HepG2 (cell line): ENCODE results near the gene TMEM151A. TPM values are rescaled to one million over a fixed set of nuclear protein-coding genes. Genes with fewer than 3 reads are reported as not detected.

ENCODE experiments used
- ASH2L ChIP-seq: fragments of 300-600, 200-600 bp; sonication (generic); IDR thresholded peaks from 2 replicates; pipeline ENCODE4 v1.7.0; 2017; ENCODE audit warnings: low read depth, mild to moderate bottlenecking, moderate library complexity, mixed read lengths, low read length; ENCODE audit not compliant: insufficient read length
- CBFB ChIP-seq: sonication (generic); formaldehyde crosslinking; IDR thresholded peaks from 2 replicates; pipeline ENCODE4 v1.4.0; 2020; ENCODE audit warnings: missing genetic modification reagents
- CCAR2 ChIP-seq: fragments of 200-400 bp; formaldehyde crosslinking; optimal IDR thresholded peaks from 2 replicates; pipeline ENCODE3; 2018; ENCODE audit warnings: low read depth, mild to moderate bottlenecking, low read length, moderate library complexity
- EZH2 ChIP-seq: conservative IDR thresholded peaks from 2 replicates; pipeline ENCODE4 v1.6.1; 2012; ENCODE audit warnings: mild to moderate bottlenecking, low read depth, low read length, moderate library complexity
- GFI1 ChIP-seq: sonication (generic); formaldehyde crosslinking; IDR thresholded peaks from 2 replicates; pipeline ENCODE4 v1.5.0; 2020; ENCODE audit warnings: missing genetic modification reagents, mild to moderate bottlenecking, borderline replicate concordance
- HMG20B ChIP-seq: conservative IDR thresholded peaks from 2 replicates; pipeline ENCODE4 v1.6.1; 2016; ENCODE audit warnings: missing genetic modification reagents, missing compliant biosample characterization
- ISL2 ChIP-seq: sonication (generic); formaldehyde crosslinking; IDR thresholded peaks from 2 replicates; pipeline ENCODE4 v1.5.0; 2020; ENCODE audit warnings: missing genetic modification reagents
- MATR3 ChIP-seq: sonication (generic); formaldehyde crosslinking; IDR thresholded peaks from 2 replicates; pipeline ENCODE4 v1.4.0; 2020; ENCODE audit warnings: missing genetic modification reagents
- NKX3-1 ChIP-seq: sonication (generic); formaldehyde crosslinking; IDR thresholded peaks from 2 replicates; pipeline ENCODE4 v1.5.0; 2020; ENCODE audit warnings: missing genetic modification reagents
- PHB2 ChIP-seq: fragments of 450-650 bp; IDR thresholded peaks from 2 replicates; pipeline ENCODE4 v1.6.1; 2018; ENCODE audit not compliant: partially characterized antibody
- SMYD3 ChIP-seq: sonication (generic); formaldehyde crosslinking; IDR thresholded peaks from 2 replicates; pipeline ENCODE4 v1.8.1; 2023; ENCODE audit warnings: mild to moderate bottlenecking, missing genetic modification reagents
- SNAPC4 ChIP-seq: sonication (generic); formaldehyde crosslinking; IDR thresholded peaks from 2 replicates; pipeline ENCODE4 v1.4.0; 2020; ENCODE audit warnings: mild to moderate bottlenecking, missing genetic modification reagents
- SOX5 ChIP-seq: IDR thresholded peaks from 2 replicates; pipeline ENCODE4 v1.6.1; 2016; ENCODE audit warnings: borderline replicate concordance
- TBX2 ChIP-seq: sonication (generic); formaldehyde crosslinking; IDR thresholded peaks from 2 replicates; pipeline ENCODE4 v1.5.0; 2020; ENCODE audit warnings: missing genetic modification reagents, mild to moderate bottlenecking, borderline replicate concordance
- ZBTB26 ChIP-seq: IDR thresholded peaks from 2 replicates; pipeline ENCODE4 v1.6.1; 2016; ENCODE audit warnings: missing compliant biosample characterization, missing genetic modification reagents, borderline replicate concordance
- ZEB1 ChIP-seq: IDR thresholded peaks from 2 replicates; pipeline ENCODE4 v1.6.1; 2012; ENCODE audit warnings: mild to moderate bottlenecking, low read depth, inconsistent platforms; ENCODE audit not compliant: insufficient replicate concordance
- ZNF205 ChIP-seq: IDR thresholded peaks from 2 replicates; pipeline ENCODE4 v1.6.1; 2018; ENCODE audit warnings: missing biosample characterization, missing genetic modification reagents
- ZNF296 ChIP-seq: sonication (generic); formaldehyde crosslinking; conservative IDR thresholded peaks from 2 replicates; pipeline ENCODE4 v1.5.0; 2020; ENCODE audit warnings: mild to moderate bottlenecking, missing genetic modification reagents
- ZNF343 ChIP-seq: sonication (generic); formaldehyde crosslinking; IDR thresholded peaks from 2 replicates; pipeline ENCODE4 v1.4.0; 2020; ENCODE audit warnings: mild to moderate bottlenecking, missing genetic modification reagents
- ZNF431 ChIP-seq: sonication (generic); formaldehyde crosslinking; IDR thresholded peaks from 2 replicates; pipeline ENCODE4 v1.9.0; 2022; ENCODE audit warnings: missing genetic modification reagents, low read depth, mild to moderate bottlenecking, borderline replicate concordance
- ZNF775 ChIP-seq: sonication (generic); formaldehyde crosslinking; IDR thresholded peaks from 2 replicates; pipeline ENCODE4 v1.4.0; 2020; ENCODE audit warnings: missing genetic modification reagents, mild to moderate bottlenecking, moderate library complexity, borderline replicate concordance
- ZNF777 ChIP-seq: sonication (generic); formaldehyde crosslinking; IDR thresholded peaks from 2 replicates; pipeline ENCODE4 v1.4.0; 2020; ENCODE audit warnings: missing genetic modification reagents
- polyA plus RNA-seq, 8 experiments: library from polyadenylated mRNA; depleted of rRNA in 3 of 8; stranded (reverse) in 7 of 8; unstranded in 1 of 8; fragments of >200 nt; fragmentation: Illumina TruSeq in 4 of 8; extraction: Trizol in 4 of 8; gene quantifications; 2 replicates each; pipeline versions ENCODE4 v1.2.1 to v1.2.3, GENCODE V29; 2011 to 2016; ENCODE audit warnings: low read depth in 4 of 8, missing spikeins in 1 of 8, mixed read lengths in 1 of 8; ENCODE audit not compliant: insufficient read depth in 1 of 8
- total RNA-seq, 5 experiments: library from RNA; depleted of rRNA; stranded (reverse); fragments of >200 nt; fragmentation: Illumina TruSeq; extraction: Trizol; gene quantifications; 2 replicates each; pipeline ENCODE4 v1.2.3, GENCODE V29; 2016; ENCODE audit warnings: low read depth in 1 of 5

TMEM151A gene
- total and polyA plus RNA-seq, 2 of the 13 experiments (the other 11 are each of a cell fraction or from before 2014, with no cell fraction given) = 0.18 to 0.33 TPM

DNA sequence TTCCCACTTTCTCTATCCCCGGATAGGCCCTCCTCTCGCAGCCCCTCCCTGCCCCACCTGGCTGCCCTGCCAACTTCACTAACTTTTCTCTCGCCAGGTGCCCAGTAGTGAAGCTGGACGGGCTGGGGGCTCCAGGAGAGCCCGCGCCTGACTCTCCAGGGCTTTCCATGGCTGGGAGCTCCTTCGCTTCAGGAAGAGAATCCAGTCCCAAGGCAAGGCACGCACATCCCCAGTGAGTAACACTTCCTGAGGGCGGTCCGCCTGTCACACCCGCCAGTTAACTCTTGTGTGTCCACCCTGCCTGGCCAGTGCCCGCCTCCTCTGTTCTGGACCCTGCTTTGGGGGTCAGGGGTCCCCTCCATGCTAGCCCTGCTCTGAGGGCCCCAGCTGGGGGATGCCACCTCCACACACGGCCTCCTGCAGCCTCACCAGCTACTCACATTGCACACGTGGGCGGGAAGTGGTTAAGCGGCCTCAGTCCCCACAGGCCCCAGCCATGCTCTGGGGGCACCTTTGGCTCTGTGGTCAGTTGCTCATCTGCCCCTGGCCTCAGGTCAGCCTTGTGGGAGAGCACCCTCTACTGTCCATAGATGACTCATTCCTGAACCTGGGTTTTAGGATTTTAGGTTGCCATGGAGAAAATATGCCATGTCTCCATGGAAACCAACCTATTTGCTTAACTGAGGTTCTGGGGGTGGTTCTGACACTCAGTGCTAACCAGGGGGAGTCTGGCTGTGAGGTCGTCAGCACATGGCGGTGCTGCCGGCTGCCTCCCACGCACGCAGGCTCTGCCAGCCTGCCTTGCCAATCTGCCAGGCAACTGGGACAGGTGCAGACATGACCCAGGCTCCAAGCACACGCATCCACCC is 44.8 kb downstream of the TMEM151A start, which contains the start of gene RIN1 (continued):
- TF ChIP-seq CCAR2 (peak; percentile 69), SOX5 (CRISPR knock-in tag) (peak; percentile 64), ZNF777 (no peak), PHB2 (no peak), NKX3-1 (no peak; the same call in 1 of the 2 replicates), SNAPC4 (CRISPR knock-in tag) (no peak), MATR3 (CRISPR knock-in tag) (no peak), ASH2L (peak; percentile 90), EZH2 (no peak), ZNF343 (CRISPR knock-in tag) (no peak), CBFB (CRISPR knock-in tag) (peak; percentile 93; the same call in 1 of the 2 replicates), ZNF775 (CRISPR knock-in tag) (no peak), ZNF431 (CRISPR knock-in tag) (peak; percentile 45; the same call in 1 of the 2 replicates), SMYD3 (CRISPR knock-in tag) (peak; percentile 66; the same call in 1 of the 2 replicates), ZEB1 (peak; percentile 79), ZNF296 (peak; percentile 96), GFI1 (peak; percentile 75), TBX2 (CRISPR knock-in tag) (peak; percentile 95), HMG20B (CRISPR knock-in tag) (peak; percentile 64; the same call in 1 of the 2 replicates), ZNF205 (CRISPR knock-in tag) (peak; percentile 81), ZBTB26 (CRISPR knock-in tag) (no peak; the same call in 1 of the 2 replicates), ISL2 (0 out of 2 replicates have a peak, but pooled peaks have one; percentile 17)
